Measurements from ENCODE around the gene PTTG1IP. TPM values are rescaled to one million over a fixed set of nuclear protein-coding genes. Genes with fewer than 3 reads are reported as not detected.

The PTTG1IP gene
- total RNA-seq, 2 experiments from 2014 or later, result 38.9 to 58.1 TPM

DNA sequence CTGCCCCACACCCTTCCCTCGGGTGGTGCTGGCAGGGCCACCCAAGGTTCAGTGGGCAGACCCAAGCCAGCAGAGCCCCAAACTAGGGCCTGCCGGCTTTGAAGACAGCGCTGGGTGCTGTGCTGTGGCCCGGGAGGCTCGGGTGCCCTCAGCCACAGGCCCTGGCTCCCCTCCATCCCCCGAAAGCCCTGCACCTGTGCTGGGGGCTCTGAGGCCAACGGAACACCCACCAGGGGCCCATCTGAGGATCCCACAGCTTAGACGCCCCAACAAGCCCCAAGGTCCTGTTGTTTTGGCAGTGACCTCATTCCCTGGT is 38.6 kb upstream of the PTTG1IP start:
- Histone ChIP-seq H3K79me2 (ENCODE audit: insufficient read depth, low read depth, low read length) (no peaks in the 10 kb centered on the region), H3K4me3 (ENCODE audit: low read depth, low read length, poor library complexity, severe bottlenecking) (no peak overlapping the region), H3K4me2 (ENCODE audit: low read length) (no peak overlapping the region; the same call in 1 of the 2 replicates), H3K9me3 (ENCODE audit: low read length) (no peaks in the 10 kb centered on the region), H3K9me2 (ENCODE audit: insufficient read depth, low read length) (no peaks in the 10 kb centered on the region), H3K36me3 (ENCODE audit: insufficient read depth, low read length) (no peaks in the 10 kb centered on the region), H2AFZ (ENCODE audit: low read length) (peak overlapping the region; percentile 72; the same call in 1 of the 2 replicates), H4K20me1 (ENCODE audit: insufficient read depth, low read length) (no peaks in the 10 kb centered on the region), H3K27ac (ENCODE audit: low read depth, low read length, poor library complexity, severe bottlenecking) (peak overlapping the region; percentile 23), H3K4me1 (ENCODE audit: insufficient read depth, low read length, poor library complexity, severe bottlenecking) (peaks cover 41% of the 10 kb centered on the region)
- ChIA-PET POLR2A (interaction anchor here (1.0 kb wide), 1 partner anchor 15 kb away, joined by 9 read pairs; no protein-coding TSS in a partner anchor), CTCF (ENCODE audit: unreplicated experiment) (no interaction called here)
- no TSS peak for BruUV-seq (replicated peaks)
- DNase-seq (ENCODE audit: low spot score), result no peak
- TF ChIP-seq, protein P1, sequence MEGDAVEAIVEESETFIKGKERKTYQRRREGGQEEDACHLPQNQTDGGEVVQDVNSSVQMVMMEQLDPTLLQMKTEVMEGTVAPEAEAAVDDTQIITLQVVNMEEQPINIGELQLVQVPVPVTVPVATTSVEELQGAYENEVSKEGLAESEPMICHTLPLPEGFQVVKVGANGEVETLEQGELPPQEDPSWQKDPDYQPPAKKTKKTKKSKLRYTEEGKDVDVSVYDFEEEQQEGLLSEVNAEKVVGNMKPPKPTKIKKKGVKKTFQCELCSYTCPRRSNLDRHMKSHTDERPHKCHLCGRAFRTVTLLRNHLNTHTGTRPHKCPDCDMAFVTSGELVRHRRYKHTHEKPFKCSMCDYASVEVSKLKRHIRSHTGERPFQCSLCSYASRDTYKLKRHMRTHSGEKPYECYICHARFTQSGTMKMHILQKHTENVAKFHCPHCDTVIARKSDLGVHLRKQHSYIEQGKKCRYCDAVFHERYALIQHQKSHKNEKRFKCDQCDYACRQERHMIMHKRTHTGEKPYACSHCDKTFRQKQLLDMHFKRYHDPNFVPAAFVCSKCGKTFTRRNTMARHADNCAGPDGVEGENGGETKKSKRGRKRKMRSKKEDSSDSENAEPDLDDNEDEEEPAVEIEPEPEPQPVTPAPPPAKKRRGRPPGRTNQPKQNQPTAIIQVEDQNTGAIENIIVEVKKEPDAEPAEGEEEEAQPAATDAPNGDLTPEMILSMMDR (conservative IDR thresholded peaks at IDR 0.05; ENCODE audit: low read length), result no peak
- TF ChIP-seq EZH2phosphoT487 (IDR thresholded peaks at IDR 0.05; ENCODE audit: borderline replicate concordance, low read depth, low read length), result no peak
- intact Hi-C loops (cut with micrococcal nuclease; ENCODE audit: unreplicated experiment), result no loop called here

DNA sequence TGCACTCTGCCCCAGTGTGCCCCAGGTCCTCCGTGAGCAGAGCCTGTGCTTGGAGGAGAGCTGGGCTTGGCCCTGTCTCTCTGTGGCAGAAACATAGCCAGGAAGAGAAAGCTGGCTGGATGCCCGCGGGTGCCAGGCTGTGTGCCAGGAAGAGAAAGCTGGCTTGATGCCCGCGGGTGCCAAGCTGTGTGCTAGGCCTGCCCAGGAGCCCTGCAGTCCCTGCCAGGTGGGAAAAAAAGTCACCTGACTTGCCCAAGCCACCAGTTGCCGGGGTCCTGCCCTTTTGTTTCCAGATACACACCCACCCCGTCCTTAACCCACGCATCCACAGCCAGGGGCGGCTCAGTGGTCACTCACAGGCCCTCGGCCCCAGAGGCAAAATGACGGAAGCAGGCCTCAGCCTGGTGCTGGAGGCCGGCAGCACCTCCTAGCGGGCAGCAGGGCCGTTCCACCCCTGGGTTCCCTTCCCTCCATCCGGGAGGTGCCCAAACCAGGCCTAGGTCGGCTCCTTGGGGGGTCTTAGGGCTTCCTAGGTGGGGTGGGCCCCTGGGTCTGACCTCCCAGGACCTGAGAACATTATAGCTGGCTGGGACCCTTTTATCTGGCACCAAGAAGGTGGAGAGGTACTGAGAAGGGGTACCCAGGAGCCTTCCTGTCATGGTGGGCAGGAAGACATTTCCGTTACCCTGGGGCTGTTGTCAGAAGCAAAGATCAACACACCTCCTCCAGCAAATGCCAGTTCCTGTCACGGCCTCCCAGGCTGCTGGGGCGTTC is 38.1 kb upstream of the PTTG1IP start:
- ChIA-PET POLR2A (interaction anchor here (1.0 kb wide), 1 partner anchor 16 kb away, joined by 9 read pairs; no protein-coding TSS in a partner anchor), CTCF (ENCODE audit: unreplicated experiment) (interaction anchor here (0.6 kb wide), 1 partner anchor 16 kb away, joined by 5 read pairs; no protein-coding TSS in a partner anchor)
- Histone ChIP-seq H3K27ac (ENCODE audit: low read depth, low read length, poor library complexity, severe bottlenecking) (peak overlapping the region; percentile 23), H3K4me3 (ENCODE audit: low read depth, low read length, poor library complexity, severe bottlenecking) (no peak overlapping the region), H3K9me2 (ENCODE audit: insufficient read depth, low read length) (no peaks in the 10 kb centered on the region), H2AFZ (ENCODE audit: low read length) (peak overlapping the region; percentile 72; the same call in 1 of the 2 replicates), H3K4me1 (ENCODE audit: insufficient read depth, low read length, poor library complexity, severe bottlenecking) (peaks cover 39% of the 10 kb centered on the region), H3K4me2 (ENCODE audit: low read length) (no peak overlapping the region; the same call in 1 of the 2 replicates), H4K20me1 (ENCODE audit: insufficient read depth, low read length) (no peaks in the 10 kb centered on the region), H3K9me3 (ENCODE audit: low read length) (no peaks in the 10 kb centered on the region), H3K36me3 (ENCODE audit: insufficient read depth, low read length) (no peaks in the 10 kb centered on the region), H3K79me2 (ENCODE audit: insufficient read depth, low read depth, low read length) (no peaks in the 10 kb centered on the region)
- no TSS peak for BruUV-seq (replicated peaks)
- TF ChIP-seq EZH2phosphoT487 (IDR thresholded peaks at IDR 0.05; ENCODE audit: borderline replicate concordance, low read depth, low read length), result no peak
- TF ChIP-seq, protein P1 (conservative IDR thresholded peaks at IDR 0.05; ENCODE audit: low read length), result peak; percentile 70
- DNase-seq (ENCODE audit: low spot score), result peak; percentile 48
- intact Hi-C loops (cut with micrococcal nuclease; ENCODE audit: unreplicated experiment), result loop anchor here (2.0 kb wide), 1 partner anchor 19 kb away; no protein-coding TSS in a partner anchor

DNA sequence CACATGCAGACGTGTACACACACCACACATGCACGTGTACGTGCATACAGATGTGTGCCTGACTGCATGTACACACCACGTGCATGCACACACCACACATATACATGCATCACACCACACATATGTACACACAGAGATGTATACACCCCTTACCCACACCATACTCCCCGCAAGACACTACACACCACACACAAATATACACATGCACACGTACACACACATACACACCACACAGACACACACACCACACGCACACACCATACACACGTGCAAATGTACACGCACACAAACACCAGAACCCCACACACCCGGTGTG is 37.5 kb upstream of the PTTG1IP start:
- intact Hi-C loops (cut with micrococcal nuclease; ENCODE audit: unreplicated experiment), result loop anchor here (2.0 kb wide), 1 partner anchor 18 kb away; no protein-coding TSS in a partner anchor
- Histone ChIP-seq H3K9me2 (ENCODE audit: insufficient read depth, low read length) (no peaks in the 10 kb centered on the region), H3K4me3 (ENCODE audit: low read depth, low read length, poor library complexity, severe bottlenecking) (no peak overlapping the region), H3K9me3 (ENCODE audit: low read length) (no peaks in the 10 kb centered on the region), H3K79me2 (ENCODE audit: insufficient read depth, low read depth, low read length) (no peaks in the 10 kb centered on the region), H3K27ac (ENCODE audit: low read depth, low read length, poor library complexity, severe bottlenecking) (no peak overlapping the region), H3K36me3 (ENCODE audit: insufficient read depth, low read length) (no peaks in the 10 kb centered on the region), H3K4me2 (ENCODE audit: low read length) (no peak overlapping the region), H3K4me1 (ENCODE audit: insufficient read depth, low read length, poor library complexity, severe bottlenecking) (peaks cover 39% of the 10 kb centered on the region), H2AFZ (ENCODE audit: low read length) (no peak overlapping the region), H4K20me1 (ENCODE audit: insufficient read depth, low read length) (no peaks in the 10 kb centered on the region)
- DNase-seq (ENCODE audit: low spot score), result no peak
- no peak for TF ChIP-seq EZH2phosphoT487 (IDR thresholded peaks at IDR 0.05; ENCODE audit: borderline replicate concordance, low read depth, low read length)
- TF ChIP-seq, protein P1 (conservative IDR thresholded peaks at IDR 0.05; ENCODE audit: low read length), result no peak
- BruUV-seq (replicated peaks), result no TSS peak
- CTCF ChIA-PET (ENCODE audit: unreplicated experiment), result interaction anchor here (0.6 kb wide), 1 partner anchor 17 kb away, joined by 5 read pairs; no protein-coding TSS in a partner anchor
- POLR2A ChIA-PET, result interaction anchor here (1.3 kb wide), 1 partner anchor 17 kb away, joined by 3 read pairs; no protein-coding TSS in a partner anchor

Data from OCI-LY7 (cell line).